ENCODE measurements around the gene SLC8B1.

The SLC8B1 gene

GRCh38 chr12:113318046-113318656, 16.8 kb downstream of the SLC8B1 start:
- no peak for TF ChIP-seq CTCF (IDR thresholded peaks at IDR 0.05; ENCODE audit: control insufficient read depth, insufficient read depth, low read depth, low read length, missing control alignments)
- H3K4me3 ChIP-seq (ENCODE audit: control insufficient read depth, low read depth, low read length): no peak overlapping the region
- no peak for DNase-seq (ENCODE audit: low read depth)

GRCh38 chr12:113317122-113317521, 17.8 kb downstream of the SLC8B1 start:
- no peak for TF ChIP-seq CTCF (IDR thresholded peaks at IDR 0.05; ENCODE audit: control insufficient read depth, insufficient read depth, low read depth, low read length, missing control alignments)
- DNase-seq (ENCODE audit: low read depth): no peak
- no peak overlapping the region for H3K4me3 ChIP-seq (ENCODE audit: control insufficient read depth, low read depth, low read length)

GRCh38 chr12:113316155-113316554, 18.8 kb downstream of the SLC8B1 start:
- no peak for TF ChIP-seq CTCF (IDR thresholded peaks at IDR 0.05; ENCODE audit: control insufficient read depth, insufficient read depth, low read depth, low read length, missing control alignments)
- no peak for DNase-seq (ENCODE audit: low read depth)
- H3K4me3 ChIP-seq (ENCODE audit: control insufficient read depth, low read depth, low read length): no peak overlapping the region

- DNase-seq (ENCODE audit: low read depth): no peak
- H3K4me3 ChIP-seq (ENCODE audit: control insufficient read depth, low read depth, low read length): no peak overlapping the region
- TF ChIP-seq CTCF (IDR thresholded peaks at IDR 0.05; ENCODE audit: control insufficient read depth, insufficient read depth, low read depth, low read length, missing control alignments): no peak
Measured at GRCh38 chr12:113315358-113315757, 19.6 kb downstream of the SLC8B1 start.

- H3K4me3 ChIP-seq (ENCODE audit: control insufficient read depth, low read depth, low read length): no peak overlapping the region
- no peak for DNase-seq (ENCODE audit: low read depth)
- TF ChIP-seq CTCF (IDR thresholded peaks at IDR 0.05; ENCODE audit: control insufficient read depth, insufficient read depth, low read depth, low read length, missing control alignments): no peak
Measured at GRCh38 chr12:113314121-113314529, 20.8 kb downstream of the SLC8B1 start.

DNA sequence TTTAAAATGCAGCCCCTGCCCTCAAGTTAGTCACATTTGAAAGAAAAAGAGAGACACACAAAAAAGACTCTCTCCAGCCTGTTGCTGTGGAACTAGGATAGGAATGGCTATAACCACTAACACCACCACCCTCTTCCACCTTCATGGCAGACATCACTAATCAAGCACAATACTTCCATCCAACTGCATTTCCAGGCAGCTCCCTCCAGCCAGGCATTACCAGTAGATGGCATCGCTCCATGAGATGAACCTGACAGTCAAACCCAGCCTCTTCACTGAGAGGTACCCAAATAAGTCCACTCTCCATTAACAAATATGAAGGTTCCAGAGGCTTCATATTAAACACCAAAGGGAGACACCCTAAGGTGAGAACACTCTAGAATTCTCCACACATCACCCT, 24.4 kb downstream of the SLC8B1 start:
- H3K4me3 ChIP-seq (ENCODE audit: control insufficient read depth, low read depth, low read length): no peak overlapping the region
- DNase-seq (ENCODE audit: low read depth): no peak
- no peak for TF ChIP-seq CTCF (IDR thresholded peaks at IDR 0.05; ENCODE audit: control insufficient read depth, insufficient read depth, low read depth, low read length, missing control alignments)

DNA sequence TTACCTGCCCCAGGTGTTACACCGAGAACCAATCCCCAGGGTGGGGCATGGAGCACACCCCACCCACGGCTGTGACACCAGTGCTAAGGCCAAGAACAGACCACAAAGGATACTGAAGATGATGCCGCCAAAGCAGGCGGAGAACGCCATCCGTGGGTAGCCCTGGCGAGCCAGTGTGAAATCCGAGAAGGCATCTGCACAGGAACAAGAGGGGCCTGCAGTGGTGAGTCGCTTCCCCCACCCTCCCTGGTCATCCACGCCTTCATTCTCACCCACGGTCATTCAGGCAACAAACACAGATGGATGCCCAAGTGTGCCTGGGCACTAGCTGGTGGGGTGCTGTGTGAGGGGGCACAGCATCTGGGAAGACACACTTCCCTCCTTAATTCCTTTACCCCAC, 28.5 kb downstream of the SLC8B1 start:
- DNase-seq (ENCODE audit: low read depth): no peak
- H3K4me3 ChIP-seq (ENCODE audit: control insufficient read depth, low read depth, low read length): no peak overlapping the region
- TF ChIP-seq CTCF (IDR thresholded peaks at IDR 0.05; ENCODE audit: control insufficient read depth, insufficient read depth, low read depth, low read length, missing control alignments): no peak
